Skeletal muscle tissue (tissue), 4 donors: ENCODE measurements around the gene PPARA. TPM values are rescaled to one million over a fixed set of nuclear protein-coding genes. Genes with fewer than 3 reads are reported as not detected.
"Not testable (repeated sequence)": the region's sequence is repeated elsewhere in the genome, so short reads cannot be mapped to it uniquely, and the experiment has no call there.

Experiments
- H3K27ac ChIP-seq: one replicate; pipeline ENCODE4 v1.7.0; 2013; ENCODE audit warnings: mild to moderate bottlenecking, low read depth, low read length, inconsistent platforms
- H3K27me3 ChIP-seq, 3 donors: one replicate each; pipeline ENCODE4 v1.7.0; 2013; ENCODE audit warnings: low read length in 3 of 3; ENCODE audit not compliant: control insufficient read depth in 3 of 3, insufficient read depth in 3 of 3
- H3K36me3 ChIP-seq, 3 donors: one replicate each; pipeline ENCODE4 v1.7.0; 2013; ENCODE audit warnings: low read length in 3 of 3; ENCODE audit not compliant: control insufficient read depth in 3 of 3, insufficient read depth in 3 of 3
- H3K4me1 ChIP-seq, 3 donors: one replicate each; pipeline ENCODE4 v1.7.0; 2013; ENCODE audit warnings: low read length in 3 of 3, mild to moderate bottlenecking in 3 of 3; ENCODE audit not compliant: control insufficient read depth in 3 of 3, insufficient read depth in 3 of 3
- H3K4me3 ChIP-seq, 3 donors: one replicate each; pipeline ENCODE4 v1.7.0; 2013; ENCODE audit warnings: low read length in 3 of 3
- H3K9ac ChIP-seq, 3 donors: one replicate each; pipeline ENCODE4 v1.7.0; 2013; ENCODE audit warnings: low read length in 3 of 3, mild to moderate bottlenecking in 3 of 3, moderate library complexity in 2 of 3, low read depth in 1 of 3
- H3K9me3 ChIP-seq, 3 donors: one replicate each; pipeline ENCODE4 v1.7.0; 2013; ENCODE audit warnings: low read length in 3 of 3; ENCODE audit not compliant: control insufficient read depth in 3 of 3
- total RNA-seq: library from RNA; depleted of rRNA; stranded (reverse); fragments of >200 nt; gene quantifications from one replicate; pipeline ENCODE4 v1.2.3, GENCODE V29; 2014
- donor health status: Osteomylitis.

Gene PPARA
- total RNA-seq, 1 donor from 2014 or later = 18.8 TPM

DNA sequence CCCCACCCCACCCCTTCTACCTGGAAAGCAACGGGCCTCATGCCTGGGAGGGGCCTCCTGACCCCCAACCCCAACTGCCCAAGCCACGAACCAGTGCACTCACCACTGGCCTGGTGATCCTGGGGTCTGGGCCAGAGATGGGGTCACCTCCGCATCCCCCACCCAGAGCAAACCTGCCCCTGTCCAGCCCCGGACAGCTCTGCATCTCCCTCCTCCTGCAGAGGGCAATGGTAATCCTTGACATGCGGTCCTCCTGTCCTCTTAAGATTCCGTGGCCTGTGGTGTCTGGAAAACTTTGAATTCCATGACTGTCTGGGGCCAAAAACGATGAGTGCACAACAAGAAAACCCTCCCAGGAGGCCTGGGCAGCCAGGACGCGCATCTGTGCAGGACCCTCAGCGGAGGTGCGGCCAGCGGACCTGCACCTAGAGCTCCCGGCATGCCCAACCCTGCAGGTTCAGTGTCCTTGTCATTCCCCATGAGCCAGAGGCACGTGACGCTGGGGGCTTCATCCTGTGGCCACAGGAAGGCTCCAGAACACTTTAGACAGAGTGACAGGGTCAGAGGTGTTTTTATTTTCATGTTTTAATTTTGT is 16.1 kb upstream of the PPARA start:
- Histone ChIP-seq H3K27me3 (no peaks in the 10 kb centered on the region), H3K4me3 (no peak overlapping the region), H3K4me1 (peaks cover 5 to 22% (median 12%) of the 10 kb centered on the region in 3 donors), H3K27ac (no peak overlapping the region), H3K36me3 (no peaks in the 10 kb centered on the region), H3K9me3 (no peaks in the 10 kb centered on the region), H3K9ac (no peak overlapping the region)

GRCh38 chr22:46135611-46136485 is 14.5 kb upstream of the PPARA start:
- Histone ChIP-seq H3K4me3 (no peak overlapping the region), H3K4me1 (peaks cover 5 to 20% (median 13%) of the 10 kb centered on the region in 3 donors), H3K27ac (no peak overlapping the region)

GRCh38 chr22:46136486-46137217 is 13.7 kb upstream of the PPARA start:
- Histone ChIP-seq H3K9me3 (no peaks in the 10 kb centered on the region), H3K4me3 (no peak overlapping the region), H3K9ac (no peak overlapping the region), H3K4me1 (peaks cover 5 to 20% (median 13%) of the 10 kb centered on the region in 3 donors), H3K36me3 (no peaks in the 10 kb centered on the region), H3K27ac (no peak overlapping the region), H3K27me3 (no peaks in the 10 kb centered on the region)

More at GRCh38 chr22:46135611-46136485, 14.5 kb upstream of the PPARA start:
- H3K9me3 ChIP-seq = no peaks in the 10 kb centered on the region
- H3K36me3 ChIP-seq = no peaks in the 10 kb centered on the region
- no peak overlapping the region for H3K9ac ChIP-seq
- H3K27me3 ChIP-seq = no peaks in the 10 kb centered on the region

- H3K27ac ChIP-seq = no peak overlapping the region
- H3K4me3 ChIP-seq = no peak overlapping the region
- no peak overlapping the region for H3K9ac ChIP-seq
- peaks cover 5 to 20% (median 13%) of the 10 kb centered on the region in 3 donors for H3K4me1 ChIP-seq
- H3K9me3 ChIP-seq = no peaks in the 10 kb centered on the region
- H3K27me3 ChIP-seq = no peaks in the 10 kb centered on the region
- H3K36me3 ChIP-seq = no peaks in the 10 kb centered on the region
Measured at GRCh38 chr22:46137218-46137766, 13.0 kb upstream of the PPARA start.

DNA sequence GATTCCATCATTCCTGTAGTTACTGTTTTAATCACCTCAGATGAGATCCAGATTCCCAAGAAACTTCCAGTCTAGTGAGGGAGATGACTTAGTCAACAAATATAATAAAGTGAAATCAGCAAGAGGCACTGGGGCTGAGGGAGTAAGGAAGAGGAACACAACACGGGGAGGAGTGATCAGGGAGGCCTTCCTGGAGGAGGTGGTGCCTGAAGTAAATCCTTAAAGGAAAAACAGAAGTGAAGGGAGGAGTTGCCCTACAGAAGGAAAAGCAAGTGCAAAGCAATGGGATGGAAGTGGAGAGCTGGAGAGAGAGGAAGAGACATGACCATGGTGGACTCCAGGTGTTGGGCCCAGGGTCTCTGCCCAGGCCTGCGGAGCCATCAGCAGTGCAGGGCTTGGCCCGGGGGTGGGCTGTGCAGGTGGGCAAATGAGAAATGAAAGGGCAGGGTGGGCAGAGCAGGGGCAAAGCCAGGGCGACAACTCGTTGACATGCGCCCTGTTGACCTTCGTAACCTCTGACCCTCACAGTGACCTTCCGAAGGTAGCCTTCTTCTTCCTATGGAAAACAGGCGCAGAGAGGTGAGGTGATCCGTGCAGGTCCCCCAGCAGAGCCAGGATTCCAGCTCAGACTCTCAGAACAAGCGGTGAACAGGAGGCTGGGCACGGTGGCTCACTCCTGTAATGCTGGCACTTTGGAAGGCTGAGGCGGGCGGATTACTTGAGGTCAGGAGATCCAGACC is 12.1 kb upstream of the PPARA start:
- Histone ChIP-seq H3K36me3 (no peaks in the 10 kb centered on the region), H3K9me3 (no peaks in the 10 kb centered on the region), H3K27ac (no peak overlapping the region), H3K4me3 (no peak overlapping the region), H3K4me1 (peaks cover 5 to 14% (median 13%) of the 10 kb centered on the region in 3 donors), H3K9ac (no peak overlapping the region), H3K27me3 (no peaks in the 10 kb centered on the region)

DNA sequence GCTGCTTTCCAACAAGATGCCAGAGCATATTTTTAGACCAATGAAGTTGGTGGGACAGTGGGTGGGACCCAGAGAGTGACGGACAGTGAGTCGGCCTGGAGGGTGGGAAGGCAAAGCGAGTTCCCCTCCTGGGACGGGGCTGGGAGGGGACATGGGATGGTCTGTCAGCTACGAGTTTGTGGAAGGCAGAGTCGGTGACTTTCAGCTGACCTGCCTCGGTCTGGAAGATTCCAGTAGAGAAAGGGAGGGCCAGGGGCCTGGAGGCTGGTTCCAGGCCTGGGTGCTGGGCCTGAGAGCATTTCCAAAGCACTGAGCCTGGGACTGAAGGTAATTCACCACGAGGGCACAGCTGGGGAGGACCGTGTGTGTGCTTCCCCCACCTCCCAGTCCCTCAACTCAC is 10.9 kb upstream of the PPARA start:
- peak overlapping the region in 2 of 3 donors; percentile 38 to 50 for H3K9ac ChIP-seq
- peak overlapping the region; percentile 86 for H3K27ac ChIP-seq

GRCh38 chr22:46139895-46140350 is 10.4 kb upstream of the PPARA start:
- Histone ChIP-seq H3K9ac (peak overlapping the region in 2 of 3 donors; percentile 38 to 74), H3K4me3 (no peak overlapping the region), H3K27ac (peak overlapping the region; percentile 86), H3K4me1 (peaks cover 5 to 14% (median 13%) of the 10 kb centered on the region in 3 donors), H3K9me3 (no peaks in the 10 kb centered on the region), H3K27me3 (no peaks in the 10 kb centered on the region), H3K36me3 (no peaks in the 10 kb centered on the region)

More for the DNA sequence above, 10.9 kb upstream of the PPARA start:
- H3K36me3 ChIP-seq, H3K27me3 ChIP-seq, H3K9me3 ChIP-seq, H3K4me3 ChIP-seq: not testable (repeated sequence)
- peaks cover 5 to 14% (median 13%) of the 10 kb centered on the region in 3 donors for H3K4me1 ChIP-seq

DNA sequence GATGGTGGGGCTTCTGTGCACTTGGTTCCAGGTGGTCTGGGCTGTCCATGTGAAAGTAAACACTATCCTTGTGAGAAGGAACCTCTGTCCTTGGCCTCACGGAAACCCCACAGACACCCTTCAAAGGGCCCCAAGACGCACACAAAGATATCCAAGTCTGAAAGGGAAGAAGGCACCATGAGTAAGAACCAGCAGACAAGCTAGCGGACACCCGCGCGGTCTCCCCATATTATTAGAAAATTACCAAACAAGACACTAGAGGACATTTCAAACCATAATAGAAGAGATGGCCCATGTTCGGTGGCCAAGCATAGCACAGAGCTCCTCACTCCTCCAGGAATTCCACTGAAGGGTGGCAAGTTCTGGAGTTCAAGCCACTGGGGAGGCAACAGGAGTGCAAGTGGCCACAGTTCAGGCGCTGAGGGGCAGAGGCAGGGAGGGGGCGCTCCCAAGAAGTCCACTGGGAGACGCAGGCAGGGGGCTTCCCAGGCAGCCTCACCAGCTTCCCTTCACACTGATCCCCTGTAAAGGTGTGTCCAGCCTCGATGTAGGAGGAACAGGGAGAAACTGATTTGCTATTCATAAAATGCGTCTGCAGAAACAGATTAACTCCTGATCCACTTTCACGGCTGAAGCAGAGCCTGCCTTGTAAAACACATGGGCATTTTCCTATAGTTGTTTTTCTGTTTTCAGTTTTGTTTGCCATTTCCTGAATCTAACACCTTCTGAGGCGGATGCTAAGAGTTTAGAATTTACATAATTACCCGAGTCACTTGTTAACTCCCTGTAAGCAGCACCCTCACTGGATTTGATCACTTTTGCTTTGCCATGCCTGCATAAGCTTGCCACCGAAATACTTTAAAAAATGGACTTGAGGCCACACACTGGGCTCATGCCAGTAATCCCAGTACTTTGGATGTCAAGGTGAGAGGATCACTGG is 9.1 kb upstream of the PPARA start:
- Histone ChIP-seq H3K4me3 (no peak overlapping the region), H3K27ac (no peak overlapping the region)

More for the DNA sequence above, 9.1 kb upstream of the PPARA start:
- Histone ChIP-seq H3K36me3 (no peaks in the 10 kb centered on the region), H3K4me1 (peaks cover 5 to 20% (median 19%) of the 10 kb centered on the region in 3 donors), H3K9me3 (no peaks in the 10 kb centered on the region), H3K9ac (no peak overlapping the region), H3K27me3 (no peaks in the 10 kb centered on the region)
